Gastroesophageal sphincter (tissue), 3 donors: Measurements from ENCODE around the gene PKHD1.

ENCODE experiments used
- CTCF ChIP-seq, 4 experiments: fragments of 200-600 bp in 2 of 4; fragments of 450-650 bp in 2 of 4; sonication (generic) in 1 of 4; IDR thresholded peaks; one replicate each; pipeline ENCODE4 v1.5.1; 2017 to 2019; ENCODE audit warnings: antibody characterized with exemption in 4 of 4, mild to moderate bottlenecking in 2 of 4, moderate library complexity in 2 of 4
- EP300 ChIP-seq: sonication (generic); formaldehyde crosslinking; IDR thresholded peaks from one replicate; pipeline ENCODE4 v1.6.1; 2017; ENCODE audit warnings: antibody characterized with exemption, mild to moderate bottlenecking
- POLR2A ChIP-seq, 2 donors: fragments of 450-650 bp; IDR thresholded peaks; one replicate each; pipeline ENCODE4 v1.6.1; 2017; ENCODE audit warnings: antibody characterized with exemption in 2 of 2, mild to moderate bottlenecking in 2 of 2, moderate library complexity in 1 of 2
- POLR2AphosphoS5 ChIP-seq: sonication (generic); formaldehyde crosslinking; IDR thresholded peaks from one replicate; pipeline ENCODE4 v1.6.1; 2017; ENCODE audit warnings: antibody characterized with exemption

- TF ChIP-seq CTCF (IDR thresholded peaks at IDR 0.05) (no peak), EP300 (no peak), POLR2A (IDR thresholded peaks at IDR 0.05) (no peak), POLR2AphosphoS5 (no peak)
Observed at GRCh38 chr6:51778666-51779065, 308.7 kb downstream of the PKHD1 start.
